GM10266 (cell line): Measurements from ENCODE around the gene FERMT3.
A peak's percentile ranks its signal among the peaks of the same experiment; 100 is the strongest.

ENCODE experiments used
- DNase-seq: peaks from one replicate; pipeline ENCODE4 v3.0.0; 2012; ENCODE audit errors: extremely low spot score
- CTCF ChIP-seq: IDR thresholded peaks from 2 replicates; pipeline ENCODE4 v1.5.1; 2012; ENCODE audit warnings: mild to moderate bottlenecking, low read depth; ENCODE audit not compliant: control insufficient read depth, insufficient read depth; ENCODE audit errors: missing control alignments

The FERMT3 gene

GRCh38 chr11:64266339-64266738 is 59.8 kb downstream of the FERMT3 start:
- TF ChIP-seq CTCF: no peak
- DNase-seq: no peak

- no peak for DNase-seq
- TF ChIP-seq CTCF: no peak
These were observed 60.9 kb downstream of the FERMT3 start for GRCh38 chr11:64267207-64267945.

GRCh38 chr11:64268025-64268892 is 61.7 kb downstream of the FERMT3 start:
- DNase-seq: no peak

GRCh38 chr11:64268893-64269539 is 62.5 kb downstream of the FERMT3 start:
- peak; percentile 66 for DNase-seq
- no peak for TF ChIP-seq CTCF

More at GRCh38 chr11:64268025-64268892, 61.7 kb downstream of the FERMT3 start:
- TF ChIP-seq CTCF: no peak

GRCh38 chr11:64269540-64270220 is 63.2 kb downstream of the FERMT3 start:
- peak; percentile 92 for DNase-seq
- no peak for TF ChIP-seq CTCF
